ENCODE measurements around the gene DENND11.

Gene DENND11

GRCh38 chr7:141702047-141702567 is at the start of gene DENND11:
Gene DENND11, minus strand, starts transcription at chr7:141702166. Its CDS starts 13 bp downstream, at chr7:141702153.
- H3K27me3 ChIP-seq (ENCODE audit: low read depth, low read length): no peaks in the 10 kb centered on the region
- no peaks in the 10 kb centered on the region for H3K36me3 ChIP-seq (ENCODE audit: control insufficient read depth in 1 of 2, insufficient read depth in 2 of 2, low read length in 2 of 2)
- H3K4me1 ChIP-seq (ENCODE audit: control insufficient read depth in 1 of 2, insufficient read depth in 2 of 2, low read length in 2 of 2): peaks cover 14 to 17% of the 10 kb centered on the region in 2 donors
- H3K9me3 ChIP-seq (ENCODE audit: control insufficient read depth in 1 of 2, low read length in 2 of 2): no peaks in the 10 kb centered on the region
- H3K4me3 ChIP-seq (ENCODE audit: low read depth in 1 of 2, low read length in 2 of 2): peak within 1 kb of the TSS; percentile 72 to 80
- peak within 1 kb of the TSS; percentile 21 for H3K27ac ChIP-seq (ENCODE audit: low read length)

DNA sequence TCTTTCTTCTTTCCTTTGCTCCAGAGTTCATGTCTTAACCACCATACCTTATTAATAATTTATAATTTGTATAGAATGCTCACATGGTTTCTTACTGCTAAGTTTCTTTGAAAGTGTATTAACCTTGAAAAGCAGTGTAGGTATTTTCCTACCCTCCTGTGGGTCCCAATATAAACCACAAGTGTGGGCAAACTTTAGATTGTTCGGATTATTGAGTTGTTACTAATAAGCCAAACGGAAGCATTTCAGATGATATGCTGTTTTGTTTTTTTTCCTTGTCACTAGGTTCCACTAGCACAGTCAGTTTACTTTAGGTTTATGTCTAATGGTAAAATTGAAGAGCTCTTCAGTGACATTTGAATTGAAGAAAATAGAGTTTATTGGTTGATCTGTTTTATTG is 46.4 kb upstream of the DENND11 start:
- Histone ChIP-seq H3K27ac (ENCODE audit: low read length) (no peak overlapping the region), H3K9me3 (ENCODE audit: control insufficient read depth in 1 of 2, low read length in 2 of 2) (peaks cover 7 to 13% of the 10 kb centered on the region in 2 donors), H3K36me3 (ENCODE audit: control insufficient read depth in 1 of 2, insufficient read depth in 2 of 2, low read length in 2 of 2) (peaks cover 63 to 79% of the 10 kb centered on the region in 2 donors)

DNA sequence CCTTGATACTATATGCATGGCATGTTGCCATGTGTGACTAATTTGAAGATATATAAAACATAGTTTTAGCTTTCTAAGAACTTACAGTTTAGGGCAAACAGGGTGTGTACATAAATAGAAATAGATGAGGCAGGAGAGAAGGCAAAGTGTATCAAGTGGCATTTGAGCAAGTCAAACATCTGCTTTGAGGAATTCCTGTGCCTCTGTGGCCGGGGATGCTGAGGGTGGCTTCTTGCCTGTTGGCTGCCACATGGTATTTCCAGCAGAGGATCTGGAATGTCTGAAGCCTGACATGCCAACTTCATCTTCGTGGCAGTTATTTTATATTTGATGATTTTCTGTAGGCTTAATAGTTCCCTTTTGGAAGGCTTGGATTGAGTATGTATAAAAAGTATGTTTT is 42.2 kb upstream of the DENND11 start:
- Histone ChIP-seq H3K36me3 (ENCODE audit: control insufficient read depth in 1 of 2, insufficient read depth in 2 of 2, low read length in 2 of 2) (peaks cover 51 to 65% of the 10 kb centered on the region in 2 donors), H3K27me3 (ENCODE audit: low read depth, low read length) (no peaks in the 10 kb centered on the region), H3K4me3 (ENCODE audit: low read depth in 1 of 2, low read length in 2 of 2) (no peak overlapping the region), H3K4me1 (ENCODE audit: control insufficient read depth in 1 of 2, insufficient read depth in 2 of 2, low read length in 2 of 2) (peaks cover 2 to 10% of the 10 kb centered on the region in 2 donors), H3K9me3 (ENCODE audit: control insufficient read depth in 1 of 2, low read length in 2 of 2) (no peaks in the 10 kb centered on the region), H3K27ac (ENCODE audit: low read length) (no peak overlapping the region)

More for the DNA sequence above, 46.4 kb upstream of the DENND11 start:
- no peaks in the 10 kb centered on the region for H3K27me3 ChIP-seq (ENCODE audit: low read depth, low read length)
- H3K4me3 ChIP-seq (ENCODE audit: low read depth in 1 of 2, low read length in 2 of 2): no peak overlapping the region
- no peaks in the 10 kb centered on the region for H3K4me1 ChIP-seq (ENCODE audit: control insufficient read depth in 1 of 2, insufficient read depth in 2 of 2, low read length in 2 of 2)

DNA sequence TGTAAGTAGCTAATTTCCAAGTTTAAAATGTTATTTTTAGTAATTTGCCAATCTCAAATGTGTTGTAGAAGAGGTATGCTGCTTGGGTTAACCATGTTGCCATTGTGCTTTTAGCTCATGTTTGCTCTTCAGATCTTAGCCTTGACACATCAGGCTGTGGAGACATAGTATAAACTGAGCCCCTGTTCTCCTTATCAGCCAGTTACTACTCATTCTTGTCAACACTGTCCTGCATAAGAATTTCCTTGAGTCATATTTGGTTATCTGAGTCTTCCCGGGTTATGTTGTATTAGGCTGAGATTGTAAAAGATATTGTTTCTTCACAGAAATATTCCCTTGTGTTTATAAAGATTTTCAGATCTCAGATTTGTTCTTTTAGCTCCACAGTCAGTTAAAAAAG is 40.3 kb upstream of the DENND11 start:
- H3K4me3 ChIP-seq (ENCODE audit: low read depth in 1 of 2, low read length in 2 of 2): no peak overlapping the region
- H3K27me3 ChIP-seq (ENCODE audit: low read depth, low read length): no peaks in the 10 kb centered on the region
- no peaks in the 10 kb centered on the region for H3K9me3 ChIP-seq (ENCODE audit: control insufficient read depth in 1 of 2, low read length in 2 of 2)
- peaks cover 6 to 16% of the 10 kb centered on the region in 2 donors for H3K4me1 ChIP-seq (ENCODE audit: control insufficient read depth in 1 of 2, insufficient read depth in 2 of 2, low read length in 2 of 2)
- no peak overlapping the region for H3K27ac ChIP-seq (ENCODE audit: low read length)
- peaks cover 41 to 56% of the 10 kb centered on the region in 2 donors for H3K36me3 ChIP-seq (ENCODE audit: control insufficient read depth in 1 of 2, insufficient read depth in 2 of 2, low read length in 2 of 2)

DNA sequence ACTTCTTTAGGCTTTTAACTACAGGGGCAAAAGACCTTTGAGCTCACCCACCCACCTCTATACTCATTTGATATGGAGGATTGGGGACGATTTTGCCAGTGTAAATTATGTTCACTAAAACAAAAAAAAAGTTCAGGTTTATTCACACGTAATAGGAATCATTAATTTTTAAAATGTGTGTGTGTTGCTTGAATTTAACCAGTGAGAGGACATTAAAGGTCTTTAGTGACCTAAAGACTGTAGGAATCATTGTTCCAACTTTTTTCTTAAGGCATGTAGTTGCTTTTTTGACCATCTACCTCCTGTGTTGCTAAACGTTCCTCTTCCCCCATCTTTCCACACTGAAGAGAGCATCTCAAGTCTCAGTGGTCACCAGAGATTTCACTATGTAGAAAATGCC is 37.3 kb upstream of the DENND11 start:
- peaks cover 30 to 35% of the 10 kb centered on the region in 2 donors for H3K36me3 ChIP-seq (ENCODE audit: control insufficient read depth in 1 of 2, insufficient read depth in 2 of 2, low read length in 2 of 2)
- H3K9me3 ChIP-seq (ENCODE audit: control insufficient read depth in 1 of 2, low read length in 2 of 2): no peaks in the 10 kb centered on the region
- H3K4me1 ChIP-seq (ENCODE audit: control insufficient read depth in 1 of 2, insufficient read depth in 2 of 2, low read length in 2 of 2): peaks cover 6 to 21% of the 10 kb centered on the region in 2 donors
- H3K4me3 ChIP-seq (ENCODE audit: low read depth in 1 of 2, low read length in 2 of 2): peak overlapping the region; percentile 81 to 91
- no peak overlapping the region for H3K27ac ChIP-seq (ENCODE audit: low read length)
- no peaks in the 10 kb centered on the region for H3K27me3 ChIP-seq (ENCODE audit: low read depth, low read length)

- Histone ChIP-seq H3K4me3 (ENCODE audit: low read depth in 1 of 2, low read length in 2 of 2) (peak overlapping the region; percentile 81 to 91), H3K9me3 (ENCODE audit: control insufficient read depth in 1 of 2, low read length in 2 of 2) (no peaks in the 10 kb centered on the region), H3K27ac (ENCODE audit: low read length) (peak overlapping the region; percentile 93), H3K27me3 (ENCODE audit: low read depth, low read length) (no peaks in the 10 kb centered on the region), H3K4me1 (ENCODE audit: control insufficient read depth in 1 of 2, insufficient read depth in 2 of 2, low read length in 2 of 2) (peaks cover 6 to 21% of the 10 kb centered on the region in 2 donors), H3K36me3 (ENCODE audit: control insufficient read depth in 1 of 2, insufficient read depth in 2 of 2, low read length in 2 of 2) (peaks cover 23 to 29% of the 10 kb centered on the region in 2 donors)
Observed at GRCh38 chr7:141738592-141739013, 36.6 kb upstream of the DENND11 start.

- Histone ChIP-seq H3K4me1 (ENCODE audit: control insufficient read depth in 1 of 2, insufficient read depth in 2 of 2, low read length in 2 of 2) (peaks cover 6 to 21% of the 10 kb centered on the region in 2 donors), H3K27me3 (ENCODE audit: low read depth, low read length) (no peaks in the 10 kb centered on the region), H3K27ac (ENCODE audit: low read length) (peak within 1 kb of the TSS; percentile 93), H3K36me3 (ENCODE audit: control insufficient read depth in 1 of 2, insufficient read depth in 2 of 2, low read length in 2 of 2) (peaks cover 18 to 23% of the 10 kb centered on the region in 2 donors), H3K9me3 (ENCODE audit: control insufficient read depth in 1 of 2, low read length in 2 of 2) (no peaks in the 10 kb centered on the region), H3K4me3 (ENCODE audit: low read depth in 1 of 2, low read length in 2 of 2) (peak within 1 kb of the TSS; percentile 81 to 91)
Observed at GRCh38 chr7:141737836-141738591, 36.0 kb upstream of the DENND11 start, which contains the start of gene SSBP1. Gene SSBP1, plus strand, starts transcription at chr7:141738358. Its CDS starts 809 bp downstream, at chr7:141739167.

- Histone ChIP-seq H3K27ac (ENCODE audit: low read length) (peak overlapping the region; percentile 93), H3K9me3 (ENCODE audit: control insufficient read depth in 1 of 2, low read length in 2 of 2) (no peaks in the 10 kb centered on the region), H3K36me3 (ENCODE audit: control insufficient read depth in 1 of 2, insufficient read depth in 2 of 2, low read length in 2 of 2) (peaks cover 12 to 16% of the 10 kb centered on the region in 2 donors), H3K4me3 (ENCODE audit: low read depth in 1 of 2, low read length in 2 of 2) (peak overlapping the region; percentile 81 to 91), H3K4me1 (ENCODE audit: control insufficient read depth in 1 of 2, insufficient read depth in 2 of 2, low read length in 2 of 2) (peaks cover 6 to 21% of the 10 kb centered on the region in 2 donors), H3K27me3 (ENCODE audit: low read depth, low read length) (no peaks in the 10 kb centered on the region)
Observed at GRCh38 chr7:141737118-141737835, 35.3 kb upstream of the DENND11 start.

- no peaks in the 10 kb centered on the region for H3K27me3 ChIP-seq (ENCODE audit: low read depth, low read length)
- no peaks in the 10 kb centered on the region for H3K36me3 ChIP-seq (ENCODE audit: control insufficient read depth in 1 of 2, insufficient read depth in 2 of 2, low read length in 2 of 2)
- no peaks in the 10 kb centered on the region for H3K9me3 ChIP-seq (ENCODE audit: control insufficient read depth in 1 of 2, low read length in 2 of 2)
- H3K4me3 ChIP-seq (ENCODE audit: low read depth in 1 of 2, low read length in 2 of 2): no peak overlapping the region
- H3K4me1 ChIP-seq (ENCODE audit: control insufficient read depth in 1 of 2, insufficient read depth in 2 of 2, low read length in 2 of 2): no peaks in the 10 kb centered on the region
- no peak overlapping the region for H3K27ac ChIP-seq (ENCODE audit: low read length)
Observed at GRCh38 chr7:141731476-141732149, 29.6 kb upstream of the DENND11 start.

DNA sequence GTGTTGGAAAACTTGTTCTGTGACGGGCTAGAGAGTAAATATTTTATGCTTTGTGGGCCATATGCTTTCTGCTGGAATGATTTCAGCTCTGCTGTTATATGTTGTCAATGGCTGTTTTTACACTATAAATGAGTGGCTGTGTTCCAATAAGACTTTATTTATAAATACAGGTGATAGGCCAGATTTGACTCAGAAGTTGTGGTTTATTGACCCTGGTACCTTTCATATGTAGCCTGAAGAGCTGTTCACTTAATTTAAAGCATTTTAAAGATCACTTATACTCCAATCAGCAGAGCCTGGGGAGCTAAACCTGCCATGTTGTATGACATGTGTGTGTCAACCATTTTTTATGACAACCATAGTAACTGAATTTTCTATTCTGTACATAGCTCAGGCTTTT is 27.1 kb upstream of the DENND11 start:
- no peaks in the 10 kb centered on the region for H3K27me3 ChIP-seq (ENCODE audit: low read depth, low read length)
- H3K36me3 ChIP-seq (ENCODE audit: control insufficient read depth in 1 of 2, insufficient read depth in 2 of 2, low read length in 2 of 2): no peaks in the 10 kb centered on the region
- no peaks in the 10 kb centered on the region for H3K9me3 ChIP-seq (ENCODE audit: control insufficient read depth in 1 of 2, low read length in 2 of 2)
- no peak overlapping the region for H3K27ac ChIP-seq (ENCODE audit: low read length)
- H3K4me1 ChIP-seq (ENCODE audit: control insufficient read depth in 1 of 2, insufficient read depth in 2 of 2, low read length in 2 of 2): no peaks in the 10 kb centered on the region
- H3K4me3 ChIP-seq (ENCODE audit: low read depth in 1 of 2, low read length in 2 of 2): no peak overlapping the region

DNA sequence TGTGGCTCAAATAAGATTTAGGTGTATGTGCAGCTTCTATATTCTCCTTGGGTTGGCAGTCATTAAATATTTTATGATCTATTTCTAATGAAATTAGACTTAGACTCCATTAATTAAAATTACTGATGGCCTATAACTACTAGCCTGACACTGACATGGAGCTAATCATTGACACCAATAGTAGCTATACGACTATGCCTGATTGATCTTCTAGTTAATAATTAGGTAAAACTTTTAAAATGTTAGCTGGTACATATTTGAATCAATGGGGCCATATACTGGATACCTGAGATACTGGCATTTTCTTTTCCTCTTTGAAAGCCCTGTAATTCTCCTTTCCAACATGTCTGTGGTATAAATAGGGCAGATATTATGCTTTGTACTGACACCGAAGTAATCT is 20.6 kb upstream of the DENND11 start:
- no peaks in the 10 kb centered on the region for H3K4me1 ChIP-seq (ENCODE audit: control insufficient read depth in 1 of 2, insufficient read depth in 2 of 2, low read length in 2 of 2)
- H3K9me3 ChIP-seq (ENCODE audit: control insufficient read depth in 1 of 2, low read length in 2 of 2): no peaks in the 10 kb centered on the region
- H3K4me3 ChIP-seq (ENCODE audit: low read depth in 1 of 2, low read length in 2 of 2): no peak overlapping the region
- H3K27ac ChIP-seq (ENCODE audit: low read length): no peak overlapping the region
- H3K36me3 ChIP-seq (ENCODE audit: control insufficient read depth in 1 of 2, insufficient read depth in 2 of 2, low read length in 2 of 2): no peaks in the 10 kb centered on the region
- H3K27me3 ChIP-seq (ENCODE audit: low read depth, low read length): no peaks in the 10 kb centered on the region

Measured in muscle layer of duodenum (tissue), 2 donors.